H9 (cell line): Measurements from ENCODE around the gene GTF2B. TPM values are rescaled to one million over a fixed set of nuclear protein-coding genes. Genes with fewer than 3 reads are reported as not detected.
"Not testable (repeated sequence)": the region's sequence is repeated elsewhere in the genome, so short reads cannot be mapped to it uniquely, and the experiment has no call there.

Source experiments
- DNase-seq: peaks from one replicate; pipeline ENCODE4 v3.0.0-alpha.2; 2017
- H2AFZ ChIP-seq: one replicate; pipeline ENCODE4 v1.6.1; 2013; ENCODE audit warnings: mild to moderate bottlenecking, low read length, control low read depth, moderate library complexity
- H2AK5ac ChIP-seq: 2 replicates; pipeline ENCODE4 v1.6.1; 2013; ENCODE audit warnings: low read length, control low read depth, mixed read lengths; ENCODE audit not compliant: insufficient read length
- H2BK120ac ChIP-seq: one replicate; pipeline ENCODE4 v1.6.1; 2013; ENCODE audit warnings: low read depth, mild to moderate bottlenecking, low read length, control low read depth, inconsistent platforms; ENCODE audit not compliant: poor library complexity, severe bottlenecking
- H2BK12ac ChIP-seq: 2 replicates; pipeline ENCODE4 v1.6.1; 2013; ENCODE audit warnings: low read length, control low read depth, mixed read lengths, low read depth; ENCODE audit not compliant: insufficient read length
- H2BK15ac ChIP-seq: 2 replicates; pipeline ENCODE4 v1.6.1; 2013; ENCODE audit warnings: low read depth, low read length, control low read depth
- H2BK20ac ChIP-seq: one replicate; pipeline ENCODE4 v1.6.1; 2013; ENCODE audit warnings: low read depth, mild to moderate bottlenecking, low read length, control low read depth, inconsistent platforms; ENCODE audit not compliant: poor library complexity, severe bottlenecking
- H2BK5ac ChIP-seq: 2 replicates; pipeline ENCODE4 v1.6.1; 2013; ENCODE audit warnings: low read length, control low read depth, mixed read lengths; ENCODE audit not compliant: insufficient read length
- H3K14ac ChIP-seq: 2 replicates; pipeline ENCODE4 v1.6.1; 2013; ENCODE audit warnings: low read length, control low read depth; ENCODE audit not compliant: insufficient read depth
- H3K18ac ChIP-seq: 2 replicates; pipeline ENCODE4 v1.6.1; 2013; ENCODE audit warnings: low read depth, mild to moderate bottlenecking, mixed read lengths, low read length, control low read depth; ENCODE audit not compliant: insufficient read length
- H3K23ac ChIP-seq: 2 replicates; pipeline ENCODE4 v1.6.1; 2013; ENCODE audit warnings: low read length, control low read depth, mixed read lengths, low read depth; ENCODE audit not compliant: insufficient read length
- H3K23me2 ChIP-seq: 2 replicates; pipeline ENCODE4 v1.6.1; 2013; ENCODE audit warnings: low read depth, mild to moderate bottlenecking, mixed read lengths, low read length, control low read depth; ENCODE audit not compliant: insufficient read length, poor library complexity, severe bottlenecking
- H3K27ac ChIP-seq: 2 replicates; pipeline ENCODE4 v1.5.1; 2013; ENCODE audit warnings: low read length, control low read depth, mixed read lengths, low read depth; ENCODE audit not compliant: insufficient read length
- H3K27me3 ChIP-seq: 2 replicates; pipeline ENCODE4 v1.6.1; 2013; ENCODE audit warnings: low read length, control low read depth, inconsistent platforms; ENCODE audit not compliant: insufficient read depth
- H3K4ac ChIP-seq: 2 replicates; pipeline ENCODE4 v1.6.1; 2013; ENCODE audit warnings: low read depth, mild to moderate bottlenecking, control low read depth, inconsistent platforms, low read length, moderate library complexity
- H3K4me1 ChIP-seq: 2 replicates; pipeline ENCODE4 v1.6.1; 2013; ENCODE audit warnings: low read length, control low read depth, inconsistent platforms; ENCODE audit not compliant: insufficient read depth
- H3K4me2 ChIP-seq: 2 replicates; pipeline ENCODE4 v1.6.1; 2013; ENCODE audit warnings: low read length, control low read depth, mixed read lengths; ENCODE audit not compliant: insufficient read length, insufficient read depth
- H3K56ac ChIP-seq: 2 replicates; pipeline ENCODE4 v1.6.1; 2013; ENCODE audit warnings: low read depth, mild to moderate bottlenecking, mixed read lengths, low read length, control low read depth; ENCODE audit not compliant: insufficient read length
- H3K79me1 ChIP-seq: 2 replicates; pipeline ENCODE4 v1.6.1; 2013; ENCODE audit warnings: low read depth, mild to moderate bottlenecking, moderate library complexity, low read length, control low read depth, inconsistent platforms; ENCODE audit not compliant: insufficient read depth, poor library complexity, severe bottlenecking
- H3K79me2 ChIP-seq: 2 replicates; pipeline ENCODE4 v1.6.1; 2013; ENCODE audit warnings: low read length, control low read depth, inconsistent platforms; ENCODE audit not compliant: insufficient read depth
- H3K9ac ChIP-seq: 2 replicates; pipeline ENCODE4 v1.6.1; 2013; ENCODE audit warnings: low read length, control low read depth, mixed read lengths; ENCODE audit not compliant: insufficient read length; ENCODE audit errors: extremely low read depth
- H3K9me3 ChIP-seq: one replicate; pipeline ENCODE4 v1.6.1; 2013; ENCODE audit warnings: low read depth, low read length, inconsistent platforms; ENCODE audit not compliant: control insufficient read depth
- H3T11ph ChIP-seq: one replicate; pipeline ENCODE4 v1.6.1; 2013; ENCODE audit warnings: mild to moderate bottlenecking, low read length, control low read depth, inconsistent platforms
- H4K20me1 ChIP-seq: one replicate; pipeline ENCODE4 v1.6.1; 2013; ENCODE audit not compliant: control insufficient read depth, insufficient read length, insufficient read depth
- H4K5ac ChIP-seq: 2 replicates; pipeline ENCODE4 v1.6.1; 2013; ENCODE audit warnings: low read depth, mild to moderate bottlenecking, mixed read lengths, low read length, control low read depth; ENCODE audit not compliant: insufficient read length
- H4K8ac ChIP-seq: replicated peaks from 2 replicates; pipeline ENCODE4 v1.6.1; 2013; ENCODE audit warnings: low read length, control low read depth, mixed read lengths, low read depth; ENCODE audit not compliant: insufficient read length
- H4K91ac ChIP-seq: 2 replicates; pipeline ENCODE4 v1.6.1; 2013; ENCODE audit warnings: low read depth, mild to moderate bottlenecking, moderate library complexity, mixed read lengths, low read length, control low read depth; ENCODE audit not compliant: insufficient read length
- H3K27ac Mint-ChIP-seq, 3 experiments: 2 replicates in 2 of 3; 3 replicates in 1 of 3; pipeline ENCODE4 v1.8.0; 2020 to 2021; ENCODE audit warnings: mixed read lengths in 3 of 3, mild to moderate bottlenecking in 1 of 3, moderate library complexity in 1 of 3
- H3K27me3 Mint-ChIP-seq: 2 replicates; pipeline ENCODE4 v1.8.0; 2021; ENCODE audit warnings: low read depth, mild to moderate bottlenecking, moderate library complexity, mixed read lengths
- H3K36me3 Mint-ChIP-seq, 3 experiments: 2 replicates in 2 of 3; 3 replicates in 1 of 3; pipeline ENCODE4 v1.8.0; 2020 to 2021; ENCODE audit warnings: low read depth in 3 of 3, mixed read lengths in 3 of 3; ENCODE audit not compliant: insufficient read depth in 1 of 3
- H3K4me1 Mint-ChIP-seq, 2 experiments: 2 replicates each; pipeline ENCODE4 v1.8.0; 2020; ENCODE audit warnings: mixed read lengths in 2 of 2
- H3K4me3 Mint-ChIP-seq, 2 experiments: 2 replicates in 1 of 2; 3 replicates in 1 of 2; pipeline ENCODE4 v1.8.0; 2020 to 2021; ENCODE audit warnings: mild to moderate bottlenecking in 2 of 2, mixed read lengths in 2 of 2, moderate library complexity in 1 of 2
- H3K9me3 Mint-ChIP-seq, 2 experiments: 2 replicates in 1 of 2; 3 replicates in 1 of 2; pipeline ENCODE4 v1.8.0; 2020; ENCODE audit warnings: mild to moderate bottlenecking in 2 of 2, mixed read lengths in 2 of 2, moderate library complexity in 1 of 2
- WGBS: extraction: QIAGEN DNeasy Blood & Tissue Kit; methylation state at CpG from one replicate; pipeline ENCODE4 v1.1.7; 2013; ENCODE audit warnings: missing lambda C conversion rate, low lambda C conversion rate, mixed read lengths; ENCODE audit not compliant: insufficient read length; ENCODE audit errors: extremely low coverage; 5-methylcytosine and 5-hydroxymethylcytosine counted together
- total RNA-seq: library from RNA; stranded (reverse); gene quantifications from 2 replicates; pipeline ENCODE4 v1.2.1, GENCODE V29; 2021
- TF ChIP-seq, protein P1 (sequence below): fragments of 200-600 bp; sonication (generic); conservative IDR thresholded peaks from 3 replicates; pipeline ENCODE4 v1.8.0; 2021; ENCODE audit warnings: antibody characterized with exemption, mild to moderate bottlenecking

The GTF2B gene
- total RNA-seq, 1 experiment from 2014 or later, result 23.2 TPM

GRCh38 chr1:88873737-88874349, 17.5 kb downstream of the GTF2B start:
- Histone ChIP-seq H4K8ac (no peak overlapping the region), H4K5ac (no peak overlapping the region), H2BK20ac (no peak overlapping the region), H2BK5ac (no peak overlapping the region), H3K27ac (no peak overlapping the region), H3K18ac (no peak overlapping the region), H3T11ph (no peak overlapping the region), H4K20me1 (no peaks in the 10 kb centered on the region), H2AFZ (no peak overlapping the region), H3K56ac (no peak overlapping the region), H3K9ac (no peak overlapping the region), H3K23me2 (no peaks in the 10 kb centered on the region), H3K27me3 (no peaks in the 10 kb centered on the region), H3K4me2 (no peak overlapping the region), H3K79me2 (no peaks in the 10 kb centered on the region), H2AK5ac (no peak overlapping the region), H3K23ac (no peak overlapping the region), H3K9me3 (no peaks in the 10 kb centered on the region), H4K91ac (no peak overlapping the region), H3K4ac (no peak overlapping the region), H2BK15ac (no peak overlapping the region), H3K14ac (no peak overlapping the region), H2BK120ac (no peak overlapping the region), H3K79me1 (no peaks in the 10 kb centered on the region), H2BK12ac (no peak overlapping the region), H3K4me1 (no peaks in the 10 kb centered on the region)
- H3K4me1 Mint-ChIP-seq, result no peaks in the 10 kb centered on the region
- H3K27me3 Mint-ChIP-seq, result no peaks in the 10 kb centered on the region
- no peak overlapping the region; a peak in 1 of 7 replicates for H3K27ac Mint-ChIP-seq
- WGBS, result no CpG with 5 or more reads among the region's 5 CpGs
- peaks cover 0 to 2% (median 0%) of the 10 kb centered on the region in 3 experiments; a peak in 2 of 7 replicates for H3K36me3 Mint-ChIP-seq
- TF ChIP-seq, protein P1, sequence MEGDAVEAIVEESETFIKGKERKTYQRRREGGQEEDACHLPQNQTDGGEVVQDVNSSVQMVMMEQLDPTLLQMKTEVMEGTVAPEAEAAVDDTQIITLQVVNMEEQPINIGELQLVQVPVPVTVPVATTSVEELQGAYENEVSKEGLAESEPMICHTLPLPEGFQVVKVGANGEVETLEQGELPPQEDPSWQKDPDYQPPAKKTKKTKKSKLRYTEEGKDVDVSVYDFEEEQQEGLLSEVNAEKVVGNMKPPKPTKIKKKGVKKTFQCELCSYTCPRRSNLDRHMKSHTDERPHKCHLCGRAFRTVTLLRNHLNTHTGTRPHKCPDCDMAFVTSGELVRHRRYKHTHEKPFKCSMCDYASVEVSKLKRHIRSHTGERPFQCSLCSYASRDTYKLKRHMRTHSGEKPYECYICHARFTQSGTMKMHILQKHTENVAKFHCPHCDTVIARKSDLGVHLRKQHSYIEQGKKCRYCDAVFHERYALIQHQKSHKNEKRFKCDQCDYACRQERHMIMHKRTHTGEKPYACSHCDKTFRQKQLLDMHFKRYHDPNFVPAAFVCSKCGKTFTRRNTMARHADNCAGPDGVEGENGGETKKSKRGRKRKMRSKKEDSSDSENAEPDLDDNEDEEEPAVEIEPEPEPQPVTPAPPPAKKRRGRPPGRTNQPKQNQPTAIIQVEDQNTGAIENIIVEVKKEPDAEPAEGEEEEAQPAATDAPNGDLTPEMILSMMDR, result no peak
- no peak overlapping the region for H3K4me3 Mint-ChIP-seq
- no peaks in the 10 kb centered on the region for H3K9me3 Mint-ChIP-seq
- DNase-seq, result no peak

DNA sequence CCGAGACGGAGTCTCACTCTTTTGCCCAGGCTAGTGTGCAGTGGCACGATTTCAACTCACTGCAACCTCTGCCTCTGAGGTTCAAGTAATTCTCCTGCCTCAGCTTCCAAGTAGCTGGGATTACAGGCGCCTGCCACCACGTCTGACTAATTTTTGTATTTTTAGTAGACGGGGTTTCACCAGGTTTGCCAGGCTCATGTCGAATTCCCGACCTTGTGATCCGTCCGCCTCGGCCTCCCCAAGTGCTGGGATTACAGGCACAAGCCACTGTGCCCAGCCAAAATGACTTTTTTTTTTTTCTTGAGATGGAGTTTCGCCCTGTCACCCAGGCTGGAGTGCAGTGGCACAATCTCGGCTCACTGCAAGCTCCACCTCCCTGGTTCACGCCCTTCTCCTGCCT, 21.7 kb downstream of the GTF2B start:
- not testable (repeated sequence) for H3K9me3 ChIP-seq

More for the DNA sequence above, 21.7 kb downstream of the GTF2B start:
- H4K5ac ChIP-seq, H3K4me3 Mint-ChIP-seq, H2BK120ac ChIP-seq, H3K79me1 ChIP-seq, H3K56ac ChIP-seq, H4K8ac ChIP-seq, H3K4me1 Mint-ChIP-seq, H2AFZ ChIP-seq, H3K27me3 Mint-ChIP-seq, H2BK20ac ChIP-seq, H2BK12ac ChIP-seq, H3K23ac ChIP-seq, H3K27ac ChIP-seq, H2BK5ac ChIP-seq, H3K23me2 ChIP-seq, H3K9ac ChIP-seq, H2BK15ac ChIP-seq, DNase-seq, H2AK5ac ChIP-seq, H3K4me1 ChIP-seq, H3K18ac ChIP-seq, H4K20me1 ChIP-seq, H3K9me3 Mint-ChIP-seq, H3K14ac ChIP-seq, H4K91ac ChIP-seq, H3K36me3 Mint-ChIP-seq, H3K4ac ChIP-seq, H3K27ac Mint-ChIP-seq, H3K79me2 ChIP-seq, H3T11ph ChIP-seq, H3K27me3 ChIP-seq, H3K4me2 ChIP-seq: not testable (repeated sequence)
- no CpG with 5 or more reads among the region's 14 CpGs for WGBS
